GM12878 (cell line): ENCODE results near the gene STARD3. TPM values are rescaled to one million over a fixed set of nuclear protein-coding genes. Genes with fewer than 3 reads are reported as not detected.

Source experiments
- ATAC-seq: fragments of 200-7000 bp; cut with Tn5 transposase; 3 replicates; pipeline ENCODE4 v1.9.1; 2020; ENCODE audit warnings: mild to moderate bottlenecking, moderate library complexity
- BruUV-seq: library from RNA; stranded (reverse); fragments of 400-500 nt; replicated peaks from 2 replicates; lab custom pipeline; 2021; lab: Mats Ljungman, UMichigan
- CTCF ChIA-PET: fragments of 300-600 bp; sonication (Branson Sonifier 250); formaldehyde crosslinking; extraction: SDS; loops from one replicate; lab custom pipeline; 2021; ENCODE audit warnings: inconsistent platforms; lab: Yijun Ruan, JAX
- POLR2A ChIA-PET: fragments of 350-600 bp; formaldehyde crosslinking; extraction: SDS; loops from one replicate; lab custom pipeline; 2021; ENCODE audit warnings: inconsistent platforms; lab: Charles Lee
- RAD21 ChIA-PET: fragments of 300-600 bp; sonication (Branson Sonifier 250); formaldehyde crosslinking; loops from one replicate; lab custom pipeline; 2023; ENCODE audit warnings: antibody characterized with exemption; ENCODE audit not compliant: unreplicated experiment; lab: Charles Lee
- SMC1A ChIA-PET: fragments of 300-600 bp; sonication (Branson Sonifier 250); formaldehyde crosslinking; loops from one replicate; lab custom pipeline; 2023; ENCODE audit not compliant: unreplicated experiment, uncharacterized antibody; lab: Charles Lee
- DNase-seq: peaks from one replicate; pipeline ENCODE4 v3.0.0-alpha.2; 2011; ENCODE audit warnings: low read depth, low spot score
- FAIRE-seq: peaks from 3 replicates; lab custom pipeline; 2011; peaks lifted over from hg19 to GRCh38; lab: Jason Lieb, UNC
- H2AFZ ChIP-seq: 2 replicates; pipeline ENCODE4 v1.6.0; 2011; ENCODE audit warnings: low read depth, low read length, control low read depth; ENCODE audit not compliant: control insufficient read depth
- H3K27ac ChIP-seq: 2 replicates; pipeline ENCODE4 v1.5.1; 2011; ENCODE audit warnings: control low read depth; ENCODE audit not compliant: control insufficient read depth, insufficient read depth
- H3K27me3 ChIP-seq, 2 experiments: replicated peaks in 1 of 2; 2 replicates each; pipeline versions ENCODE4 v1.6.0 to v1.6.1; 2011; ENCODE audit warnings: low read length in 1 of 2; ENCODE audit not compliant: control insufficient read depth in 2 of 2, insufficient read depth in 2 of 2
- H3K36me3 ChIP-seq, 2 experiments: 2 replicates each; pipeline ENCODE4 v1.5.1; 2011; ENCODE audit warnings: low read length in 1 of 2; ENCODE audit not compliant: control insufficient read depth in 2 of 2, insufficient read depth in 2 of 2
- H3K4me1 ChIP-seq: 2 replicates; pipeline ENCODE4 v1.6.1; 2011; ENCODE audit warnings: mild to moderate bottlenecking, low read length, moderate library complexity, mixed read lengths; ENCODE audit not compliant: control insufficient read depth, insufficient read depth
- H3K4me2 ChIP-seq: 2 replicates; pipeline ENCODE4 v1.6.0; 2011; ENCODE audit warnings: control low read depth; ENCODE audit not compliant: control insufficient read depth, insufficient read depth
- H3K4me3 ChIP-seq: fragments of 200-600 bp; sonication (generic); 2 replicates; pipeline ENCODE4 v1.5.1; 2016
- H3K79me2 ChIP-seq: 2 replicates; pipeline ENCODE4 v1.6.0; 2011; ENCODE audit warnings: low read length; ENCODE audit not compliant: control insufficient read depth, insufficient read depth
- H3K9ac ChIP-seq: 2 replicates; pipeline ENCODE4 v1.8.0; 2011; ENCODE audit warnings: low read length, control low read depth, mixed read lengths; ENCODE audit not compliant: control insufficient read depth, insufficient read depth
- H3K9me3 ChIP-seq: replicated peaks from 3 replicates; pipeline ENCODE4 v1.5.1; 2011; ENCODE audit warnings: mild to moderate bottlenecking, low read length; ENCODE audit not compliant: control insufficient read depth, insufficient read depth
- H4K20me1 ChIP-seq: 2 replicates; pipeline ENCODE4 v1.6.0; 2011; ENCODE audit not compliant: control insufficient read depth, insufficient read depth
- LARP7 ChIP-seq: fragments of 450-650 bp; IDR thresholded peaks from 2 replicates; pipeline ENCODE4 v1.6.1; 2017; ENCODE audit warnings: mild to moderate bottlenecking
- SIX5 ChIP-seq: IDR thresholded peaks from 2 replicates; pipeline ENCODE4 v1.6.1; 2011; ENCODE audit warnings: mild to moderate bottlenecking, low read depth, low read length, moderate library complexity; ENCODE audit not compliant: severe bottlenecking
- ZNF622 ChIP-seq: fragments of 450-650 bp; IDR thresholded peaks from 2 replicates; pipeline ENCODE4 v1.6.1; 2017; ENCODE audit warnings: mild to moderate bottlenecking, inconsistent platforms
- WGBS: methylation state at CpG from one replicate; pipeline ENCODE4 v1.1.6; 2016; ENCODE audit warnings: low lambda C conversion rate; ENCODE audit not compliant: insufficient replicate concordance, insufficient coverage; ENCODE audit errors: missing lambda C conversion rate; 5-methylcytosine and 5-hydroxymethylcytosine counted together
- in situ Hi-C: fragments of 300-500 bp; cut with MboI; formaldehyde crosslinking; loops from 9 replicates; pipeline ENCODE4 v1.14.3; 2018; ENCODE audit warnings: mixed read lengths
- intact Hi-C: fragments of 100-400 bp; cut with micrococcal nuclease; formaldehyde crosslinking; loops from one replicate; pipeline ENCODE4 v1.14.2; 2022; ENCODE audit not compliant: unreplicated experiment
- polyA plus RNA-seq, 11 experiments: library from polyadenylated mRNA; depleted of rRNA in 4 of 11; unstranded in 6 of 11; stranded (reverse) in 5 of 11; fragments of >200 nt; fragmentation: Nextera tagmentation in 4 of 11; fragmentation: Illumina TruSeq in 1 of 11; extraction: Ambion mirVana in 4 of 11; extraction: Trizol in 1 of 11; gene quantifications; 1 replicate in 1 of 11; 2 replicates in 10 of 11; pipeline versions ENCODE4 v1.2.1 to v1.2.3, GENCODE V29; 2011 to 2016; ENCODE audit warnings: inconsistent platforms in 2 of 11, missing spikeins in 2 of 11, low read depth in 1 of 11
- total RNA-seq, 4 experiments: library from RNA; depleted of rRNA in 3 of 4; stranded (reverse); fragments of >200 nt in 3 of 4; fragmentation: Illumina TruSeq in 1 of 4; extraction: Trizol in 1 of 4; gene quantifications; 2 replicates each; pipeline versions ENCODE4 v1.2.1 to v1.2.3, GENCODE V29; 2013 to 2021
- TF ChIP-seq, protein P1 (sequence below): fragments of 450-650 bp; formaldehyde crosslinking; IDR thresholded peaks from 2 replicates; pipeline ENCODE4 v1.4.0; 2020; ENCODE audit warnings: mild to moderate bottlenecking, moderate library complexity

The STARD3 gene
- total and polyA plus RNA-seq, 10 of the 15 experiments (the other 5 are each of a cell fraction or from before 2014, with no cell fraction given), result 0.08 to 62.7 (median 27.5) TPM

GRCh38 chr17:39661744-39662541 is 25.0 kb downstream of the STARD3 start:
- no peaks in the 10 kb centered on the region for H3K9me3 ChIP-seq
- RAD21 ChIA-PET, result no interaction called here
- no peak for ATAC-seq
- H2AFZ ChIP-seq, result no peak overlapping the region
- no peak overlapping the region for H3K9ac ChIP-seq
- POLR2A ChIA-PET, result no interaction called here
- H3K27ac ChIP-seq, result no peak overlapping the region
- CTCF ChIA-PET, result interaction anchor here (0.8 to 1.7 kb wide), 3 partner anchors 8 to 40 kb away, joined by 3 to 4 read pairs (median 3); no protein-coding TSS in a partner anchor
- no peaks in the 10 kb centered on the region for H3K79me2 ChIP-seq
- no TSS peak for BruUV-seq
- no peak for DNase-seq
- H3K4me2 ChIP-seq, result no peak overlapping the region
- intact Hi-C loops, result no loop called here
- FAIRE-seq, result no peak
- in situ Hi-C loops, result no loop called here
- WGBS, result 70% methylated on average over 8 of the region's 8 CpGs
- no peaks in the 10 kb centered on the region; the same call in 1 of the 2 replicates for H4K20me1 ChIP-seq
- H3K27me3 ChIP-seq, result peaks cover 0 to 1% of the 10 kb centered on the region in 2 experiments; a peak in 2 of 4 replicates
- peaks cover 6% of the 10 kb centered on the region; the same call in 1 of the 2 replicates for H3K4me1 ChIP-seq
- peaks cover 12 to 21% of the 10 kb centered on the region in 2 experiments; a peak in 3 of 4 replicates for H3K36me3 ChIP-seq
- no peak overlapping the region for H3K4me3 ChIP-seq
- TF ChIP-seq SIX5, result no peak
- TF ChIP-seq ZNF622, result no peak
- no peak for TF ChIP-seq LARP7
- TF ChIP-seq, protein P1, sequence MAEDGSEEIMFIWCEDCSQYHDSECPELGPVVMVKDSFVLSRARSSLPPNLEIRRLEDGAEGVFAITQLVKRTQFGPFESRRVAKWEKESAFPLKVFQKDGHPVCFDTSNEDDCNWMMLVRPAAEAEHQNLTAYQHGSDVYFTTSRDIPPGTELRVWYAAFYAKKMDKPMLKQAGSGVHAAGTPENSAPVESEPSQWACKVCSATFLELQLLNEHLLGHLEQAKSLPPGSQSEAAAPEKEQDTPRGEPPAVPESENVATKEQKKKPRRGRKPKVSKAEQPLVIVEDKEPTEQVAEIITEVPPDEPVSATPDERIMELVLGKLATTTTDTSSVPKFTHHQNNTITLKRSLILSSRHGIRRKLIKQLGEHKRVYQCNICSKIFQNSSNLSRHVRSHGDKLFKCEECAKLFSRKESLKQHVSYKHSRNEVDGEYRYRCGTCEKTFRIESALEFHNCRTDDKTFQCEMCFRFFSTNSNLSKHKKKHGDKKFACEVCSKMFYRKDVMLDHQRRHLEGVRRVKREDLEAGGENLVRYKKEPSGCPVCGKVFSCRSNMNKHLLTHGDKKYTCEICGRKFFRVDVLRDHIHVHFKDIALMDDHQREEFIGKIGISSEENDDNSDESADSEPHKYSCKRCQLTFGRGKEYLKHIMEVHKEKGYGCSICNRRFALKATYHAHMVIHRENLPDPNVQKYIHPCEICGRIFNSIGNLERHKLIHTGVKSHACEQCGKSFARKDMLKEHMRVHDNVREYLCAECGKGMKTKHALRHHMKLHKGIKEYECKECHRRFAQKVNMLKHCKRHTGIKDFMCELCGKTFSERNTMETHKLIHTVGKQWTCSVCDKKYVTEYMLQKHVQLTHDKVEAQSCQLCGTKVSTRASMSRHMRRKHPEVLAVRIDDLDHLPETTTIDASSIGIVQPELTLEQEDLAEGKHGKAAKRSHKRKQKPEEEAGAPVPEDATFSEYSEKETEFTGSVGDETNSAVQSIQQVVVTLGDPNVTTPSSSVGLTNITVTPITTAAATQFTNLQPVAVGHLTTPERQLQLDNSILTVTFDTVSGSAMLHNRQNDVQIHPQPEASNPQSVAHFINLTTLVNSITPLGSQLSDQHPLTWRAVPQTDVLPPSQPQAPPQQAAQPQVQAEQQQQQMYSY, result no peak
- SMC1A ChIA-PET, result no interaction called here
